ENCODE results near the gene SSC5D.

Gene SSC5D

DNA sequence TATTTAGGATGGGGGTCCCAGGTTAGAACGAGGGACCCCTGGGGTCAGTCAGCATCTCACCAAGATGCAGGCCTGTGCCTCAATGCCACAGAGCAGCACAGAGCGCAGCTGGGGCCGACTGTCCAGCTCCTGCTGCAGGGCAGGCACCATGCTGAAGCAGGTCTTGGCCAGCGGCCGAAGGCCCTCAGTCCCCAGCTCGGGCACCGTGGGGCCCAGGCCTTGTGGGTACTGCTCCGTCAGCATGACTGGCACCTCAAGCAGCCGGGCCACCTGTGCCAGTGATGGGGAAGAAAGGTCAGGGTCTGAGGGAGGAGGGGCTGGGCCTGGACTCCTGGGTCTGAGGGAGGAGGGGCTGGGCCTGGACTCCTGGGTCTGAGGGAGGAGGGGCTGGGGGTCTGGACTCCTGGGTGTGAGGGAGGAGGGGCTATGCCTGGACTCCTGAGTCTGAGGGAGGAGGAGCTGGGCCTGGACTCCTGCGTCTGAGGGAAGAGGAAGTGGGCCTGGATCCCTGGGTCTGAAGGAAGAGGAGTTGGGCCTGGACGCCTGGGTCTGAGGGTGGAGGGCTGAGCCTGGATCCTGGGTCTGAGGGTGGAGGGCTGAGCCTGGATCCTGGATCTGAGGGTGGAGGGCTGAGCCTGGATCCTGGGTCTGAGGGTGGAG lies 32.5 kb upstream of the SSC5D start:
- FAIRE-seq = no peak

DNA sequence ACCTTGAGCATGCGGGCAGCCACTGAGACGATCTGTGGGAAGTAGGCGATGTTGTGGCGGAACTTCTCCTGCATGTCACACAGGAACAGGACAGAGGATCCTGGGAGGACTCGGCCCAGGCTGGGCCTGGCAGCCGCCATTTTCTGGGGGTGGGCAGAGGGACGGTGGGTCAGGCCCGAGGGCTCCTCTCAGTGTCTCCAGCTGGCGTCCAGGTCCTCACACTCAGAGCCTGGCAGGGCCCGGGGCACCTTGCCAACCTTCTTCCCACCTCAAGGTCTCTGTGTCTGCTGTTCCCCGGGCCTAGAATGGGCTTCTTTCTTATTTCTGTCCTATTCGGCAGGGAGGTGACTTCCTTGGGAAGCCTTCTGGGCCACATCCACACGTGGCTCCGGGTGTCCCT lies 31.9 kb upstream of the SSC5D start:
- FAIRE-seq = no peak

- no peak for FAIRE-seq
Measured at GRCh38 chr19:55457683-55458457, 30.4 kb upstream of the SSC5D start.

DNA sequence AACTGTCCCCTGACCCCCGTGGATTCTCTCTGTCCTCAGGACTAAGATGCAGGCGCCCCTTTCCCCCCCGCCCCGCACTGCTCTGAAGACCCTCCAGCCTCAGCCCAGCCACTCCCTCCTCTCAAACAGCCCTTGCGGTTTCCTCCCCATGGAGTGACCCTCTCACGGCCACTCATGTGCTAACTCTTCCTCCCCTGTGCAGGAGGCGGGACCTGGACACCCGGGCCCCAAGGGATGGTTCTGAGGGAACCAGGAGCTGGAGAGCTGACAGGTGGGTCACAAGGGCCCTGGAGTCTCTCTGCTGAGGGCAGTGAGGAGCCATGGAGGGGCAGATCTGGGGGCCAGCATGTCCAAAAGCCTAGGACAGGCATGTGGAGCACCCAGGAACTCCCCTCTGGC lies 28.7 kb upstream of the SSC5D start:
- no peak for FAIRE-seq

DNA sequence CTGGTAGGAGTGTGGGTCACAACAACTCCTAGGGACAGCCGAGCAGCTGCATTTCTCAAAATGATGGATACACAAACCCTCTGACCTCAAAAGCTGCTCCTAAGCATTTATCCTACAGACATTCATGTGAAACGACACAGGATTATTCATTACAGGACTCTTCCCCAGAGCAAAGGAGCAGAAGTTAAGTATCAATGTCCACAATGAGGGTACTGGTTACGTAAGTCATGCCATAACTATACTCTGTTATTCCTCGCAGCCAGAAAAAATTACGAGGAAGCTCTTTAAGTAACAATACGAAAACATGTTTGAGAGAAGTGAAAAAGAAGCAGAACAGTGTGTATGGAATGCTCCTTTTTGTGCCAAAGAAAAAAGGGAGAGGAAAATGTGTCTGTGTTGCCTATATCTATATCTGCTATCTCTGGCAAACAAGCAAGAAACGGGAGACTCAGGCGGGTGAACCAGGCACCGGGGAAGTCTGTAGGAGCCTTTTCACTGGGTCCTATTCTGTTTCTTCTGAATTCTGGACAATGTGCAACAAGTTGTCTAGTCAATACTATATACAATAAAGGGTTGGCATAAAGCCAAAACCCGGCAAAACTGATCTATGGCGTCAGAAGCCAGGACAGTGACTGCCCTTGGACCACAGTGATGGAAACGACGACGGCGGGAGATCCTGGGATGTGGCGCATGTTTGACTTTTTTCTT lies 28.1 kb upstream of the SSC5D start:
- FAIRE-seq = no peak

DNA sequence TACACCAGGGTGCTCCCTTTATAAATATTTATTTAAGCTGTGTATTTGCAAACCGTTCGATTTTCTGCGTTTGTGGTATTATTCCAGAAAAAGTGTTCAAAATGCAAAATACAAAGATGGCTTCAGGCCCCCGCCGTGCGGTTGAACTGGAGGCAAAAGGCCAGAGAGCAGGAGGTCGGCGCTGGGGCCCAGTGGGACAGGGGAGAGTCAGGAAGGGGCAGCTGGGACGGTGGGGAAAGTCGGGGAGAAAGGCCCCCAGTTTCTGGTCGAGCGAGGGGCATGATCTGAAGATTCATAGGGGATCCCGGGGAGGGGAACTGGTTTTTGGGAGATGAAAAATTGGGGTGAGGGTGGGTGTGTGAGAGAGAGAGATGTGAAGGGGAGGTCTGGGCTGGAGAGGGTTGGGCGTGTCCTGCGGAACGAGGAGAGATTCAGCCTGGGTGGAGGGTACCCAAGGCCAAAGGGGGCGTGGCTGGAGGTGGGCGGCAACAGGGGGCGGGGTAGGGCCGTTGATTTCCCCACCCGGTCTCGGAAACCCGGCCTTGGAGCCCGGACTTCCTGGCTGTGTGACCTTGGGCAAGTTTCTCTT lies 27.5 kb upstream of the SSC5D start:
- FAIRE-seq = no peak

DNA sequence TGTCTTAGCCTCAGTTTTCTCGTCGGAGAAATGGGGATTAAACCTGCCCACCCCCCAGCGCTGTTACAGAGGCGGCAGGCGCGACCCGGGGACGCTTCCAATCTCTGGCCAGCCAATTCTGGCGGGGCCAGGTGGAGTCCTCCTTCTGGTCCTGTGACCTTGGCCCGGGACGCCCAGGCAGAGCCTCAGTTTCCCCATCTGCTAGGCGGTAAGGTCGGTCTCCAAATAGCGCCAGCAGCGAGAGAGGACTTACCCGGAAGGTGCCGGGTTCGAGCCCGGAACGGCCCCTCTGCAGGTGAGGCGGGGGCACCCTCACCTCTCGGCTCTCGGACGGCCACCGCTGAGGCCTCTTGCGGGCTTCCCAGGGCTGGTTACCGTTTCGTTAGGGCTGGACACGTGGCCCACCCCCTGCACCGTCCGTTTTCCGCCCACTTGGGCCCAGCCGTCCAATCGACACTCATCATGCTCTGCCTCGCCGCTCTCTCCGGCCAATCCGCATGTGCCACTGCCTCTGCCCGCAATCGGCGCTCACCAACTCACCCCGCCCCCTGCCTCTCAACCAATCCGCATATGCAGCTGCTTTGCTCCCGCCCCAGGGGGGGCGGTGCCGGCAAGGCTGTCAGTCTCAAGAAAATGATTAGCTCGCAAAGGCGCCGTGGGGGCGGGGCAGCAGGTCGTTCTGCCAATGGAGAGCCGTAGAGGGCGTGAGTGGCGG lies 26.8 kb upstream of the SSC5D start, which contains the start of gene ISOC2:
Gene ISOC2, minus strand, starts transcription at position 384 of the 715 bp plus-strand sequence. CDS start 5,156 bp downstream, outside the sequence.
- FAIRE-seq = peak; percentile 99

DNA sequence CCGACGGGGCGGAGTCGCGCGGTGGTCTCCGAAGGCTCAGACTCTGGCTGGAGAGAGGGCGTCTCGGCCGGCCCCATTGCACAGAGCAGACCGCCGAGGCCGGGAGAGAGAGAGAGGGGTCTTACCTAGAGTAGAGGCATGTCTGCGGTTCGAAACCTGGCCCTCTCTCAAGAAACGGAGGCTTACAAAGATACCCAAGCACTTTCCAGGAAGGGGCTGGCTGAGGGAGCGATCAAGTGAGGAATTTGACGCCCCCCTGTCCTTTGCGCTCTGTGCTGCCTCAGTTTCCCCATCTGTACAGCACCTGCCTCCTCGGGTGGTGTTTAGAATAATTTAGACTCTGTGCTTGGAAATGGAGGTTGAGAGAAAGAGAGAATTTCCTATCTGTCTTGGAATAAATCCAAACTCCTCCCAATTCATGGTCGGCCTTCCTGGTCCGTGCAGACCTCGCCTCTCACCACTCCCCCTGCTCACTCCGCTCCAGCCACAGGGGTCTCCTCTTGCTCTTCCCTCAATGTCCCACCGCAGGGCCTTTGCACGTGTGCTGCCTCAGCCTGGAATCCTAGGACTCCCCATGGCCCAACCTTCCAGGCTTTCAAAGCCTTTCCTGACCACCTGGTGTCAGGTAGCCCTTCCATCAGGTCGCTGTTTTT lies 26.1 kb upstream of the SSC5D start:
- no peak for FAIRE-seq

GRCh38 chr19:55462722-55463121 lies 25.5 kb upstream of the SSC5D start:
- FAIRE-seq = no peak

GRCh38 chr19:55463583-55464031 lies 24.6 kb upstream of the SSC5D start:
- FAIRE-seq = no peak

GRCh38 chr19:55464039-55464661 lies 24.1 kb upstream of the SSC5D start:
- FAIRE-seq = no peak

GRCh38 chr19:55464662-55465054 lies 23.6 kb upstream of the SSC5D start, which contains the start of gene C19orf85:
C19orf85 (minus strand) TSS chr19:55464751; CDS start chr19:55464554, 197 bp downstream.
- FAIRE-seq = no peak

DNA sequence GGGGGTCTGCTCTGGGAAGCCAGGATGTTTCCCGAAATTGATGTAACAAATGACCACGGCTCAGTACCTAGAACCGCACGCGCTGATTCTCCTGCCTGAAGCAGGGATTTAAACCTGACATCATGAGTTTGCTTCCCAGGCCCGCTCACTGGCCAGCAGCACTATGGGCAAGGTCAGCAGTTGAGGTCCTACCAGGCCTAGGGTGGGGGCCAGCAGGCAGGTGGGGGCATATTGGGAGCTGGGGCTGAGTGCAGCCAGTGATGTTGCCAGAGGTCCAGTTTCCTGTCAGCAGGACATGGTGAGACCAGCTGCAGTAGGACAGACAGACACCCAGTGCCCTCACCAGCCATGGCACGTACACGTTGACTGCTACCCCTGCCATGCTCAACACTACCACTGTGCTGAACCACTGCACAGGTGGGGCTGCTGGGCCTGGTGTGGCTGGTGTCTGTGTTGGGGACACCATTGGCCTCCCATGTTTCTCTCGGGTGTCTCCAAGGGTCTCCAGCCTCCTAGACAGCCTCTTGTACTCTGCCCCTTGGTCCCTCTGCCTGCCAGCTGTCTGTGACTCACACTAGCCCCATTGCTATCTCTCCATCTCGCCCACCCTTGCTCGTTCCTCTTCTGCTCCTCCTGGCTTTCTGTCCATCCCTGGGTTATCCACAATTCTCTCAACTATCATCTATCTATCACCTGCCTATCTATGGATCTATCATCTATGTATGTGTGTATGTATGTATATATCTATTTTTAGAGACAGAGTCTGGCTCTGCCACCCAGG lies 22.6 kb upstream of the SSC5D start:
- no peak for FAIRE-seq

DNA sequence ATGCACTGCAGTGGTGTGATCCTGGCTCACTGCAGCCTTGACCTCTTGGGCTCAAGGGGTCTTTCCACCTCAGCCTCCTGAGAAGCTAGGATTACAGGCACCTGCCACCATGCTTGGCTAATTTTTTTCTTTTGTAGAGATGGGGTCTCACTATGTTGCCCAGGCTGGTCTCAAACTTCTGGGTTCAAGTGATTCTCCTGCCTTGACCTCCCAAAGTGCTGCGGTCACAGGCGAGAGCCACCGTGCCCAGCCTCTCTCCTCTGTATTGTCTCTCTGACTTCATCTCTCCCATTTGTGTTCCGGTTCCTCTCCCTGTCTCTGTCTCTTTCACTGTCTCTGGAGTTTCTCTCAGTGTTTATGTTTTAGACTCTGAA lies 22.0 kb upstream of the SSC5D start:
- FAIRE-seq = no peak

DNA sequence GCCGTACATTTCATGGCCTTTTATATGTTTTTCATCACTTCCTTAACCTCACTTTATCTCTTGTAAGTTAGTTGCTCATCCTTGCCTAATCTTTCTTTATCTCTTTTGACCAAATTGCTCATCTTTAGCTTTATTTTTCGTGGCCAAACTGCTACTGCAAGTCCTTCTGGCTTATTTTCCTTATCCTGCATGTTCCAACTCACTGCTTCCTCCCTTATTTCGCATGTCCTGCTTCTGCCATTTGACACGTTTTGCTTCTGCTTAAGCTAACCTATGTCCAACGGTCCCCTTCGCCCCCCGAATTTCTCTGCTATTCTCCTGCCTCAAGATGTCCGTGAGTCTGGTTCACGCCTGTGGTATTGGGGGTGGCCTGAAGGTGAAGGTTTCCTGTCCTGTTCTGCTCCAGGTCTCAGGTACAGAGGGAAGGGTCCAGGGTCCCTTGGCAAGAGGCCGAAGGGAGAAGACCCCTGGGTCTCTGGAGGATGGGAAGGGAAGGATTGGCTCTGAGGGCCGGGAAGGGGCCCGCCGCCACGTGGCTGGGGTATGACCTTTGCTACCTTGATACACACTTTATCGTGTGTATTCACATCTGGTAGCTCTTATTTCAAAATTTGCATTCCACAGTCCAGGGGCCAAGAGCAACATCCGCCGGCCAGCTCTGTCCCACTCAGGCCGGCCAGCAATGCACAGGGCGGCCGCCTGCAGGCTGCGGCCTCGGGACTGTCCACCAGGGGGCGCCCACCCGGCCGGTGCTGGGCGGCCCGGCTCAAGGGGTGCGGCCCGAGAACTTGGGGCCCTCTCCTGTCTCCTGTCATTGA lies 20.8 kb upstream of the SSC5D start:
- no peak for FAIRE-seq

DNA sequence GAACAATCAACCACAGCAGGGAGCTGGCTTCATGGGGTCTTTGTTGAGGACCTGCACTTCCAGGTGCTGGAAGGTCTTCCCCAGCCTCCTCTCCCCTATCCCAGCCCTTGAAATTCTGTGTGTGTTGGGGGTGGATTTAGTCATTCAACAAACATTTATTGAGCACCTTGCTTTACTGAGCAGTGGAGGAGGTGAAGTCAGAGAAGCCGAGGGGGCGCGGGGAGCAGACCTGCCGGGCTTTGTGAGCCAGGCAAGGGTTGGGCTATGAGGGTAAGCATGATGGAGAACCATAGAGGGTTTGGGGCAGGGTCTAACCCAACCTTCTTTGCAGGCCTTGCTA lies 20.2 kb upstream of the SSC5D start:
- FAIRE-seq = no peak

- FAIRE-seq = no peak
Measured at GRCh38 chr19:55471266-55471665, 17.0 kb upstream of the SSC5D start.

DNA sequence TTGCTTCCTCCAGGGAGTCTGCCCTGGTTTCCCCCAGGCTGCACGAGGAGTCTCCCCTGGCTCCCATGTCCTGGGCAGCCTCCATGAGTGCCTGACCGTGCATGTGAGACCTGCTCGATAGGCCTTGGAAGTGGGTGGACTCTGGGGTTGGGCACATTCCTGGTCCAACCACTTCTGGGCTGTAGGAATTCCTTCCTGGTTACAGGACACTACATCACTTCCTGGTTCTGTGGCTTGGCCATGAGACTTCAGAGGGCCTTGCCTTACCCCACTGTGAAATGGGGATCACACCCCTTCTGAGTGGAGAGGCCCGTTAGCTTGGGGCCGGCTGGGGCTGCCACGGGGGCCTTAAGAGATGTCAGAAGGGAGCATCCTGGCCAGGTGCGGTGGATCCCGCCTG lies 15.8 kb upstream of the SSC5D start:
- no peak for FAIRE-seq

DNA sequence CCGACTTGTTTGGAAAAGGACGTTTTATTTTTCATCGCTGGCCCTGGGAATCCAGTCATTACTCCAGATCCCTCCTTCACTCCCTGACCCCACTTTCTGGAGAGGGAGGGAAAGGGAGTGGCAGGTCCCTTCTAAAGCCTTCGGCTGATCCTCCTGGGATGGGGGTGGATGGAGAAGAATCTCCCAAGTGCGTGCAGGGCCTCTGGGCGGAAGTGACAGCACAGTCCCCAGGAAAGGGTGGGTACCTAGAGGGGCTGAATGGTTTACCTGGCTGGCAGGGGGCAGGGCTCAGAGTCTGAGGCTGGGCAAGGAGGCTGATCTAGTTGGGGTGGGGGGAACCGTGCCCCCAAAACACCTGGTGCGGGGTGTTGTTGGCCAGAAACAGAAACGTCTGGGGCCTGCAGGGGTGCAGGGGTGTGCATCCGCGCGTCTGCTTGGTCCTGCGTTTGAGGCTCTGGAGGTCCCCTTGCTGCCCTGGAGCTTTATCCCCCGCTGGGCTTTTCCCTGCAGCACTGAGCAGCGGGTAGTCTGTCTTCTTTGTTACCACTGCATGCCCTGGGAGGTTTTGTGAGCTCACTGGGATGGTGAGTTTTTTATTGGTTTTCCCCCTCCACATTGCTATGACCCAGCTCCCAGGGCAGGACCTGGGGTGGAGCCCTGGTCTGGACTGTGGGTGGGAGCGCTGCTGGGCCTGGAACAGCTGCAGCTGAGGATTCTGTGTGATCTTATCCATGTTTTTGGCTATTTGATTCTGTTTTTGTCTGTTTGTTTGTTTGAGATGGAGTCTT lies 14.8 kb upstream of the SSC5D start:
- FAIRE-seq = no peak
